Neutrophil (primary cell): ENCODE results near the gene TUBB.

Experiments
- H3K27ac ChIP-seq: fragments of 200-600 bp; sonication (generic); 2 replicates; pipeline ENCODE4 v1.5.1; 2016; ENCODE audit warnings: mild to moderate bottlenecking, moderate library complexity
- H3K27me3 ChIP-seq: fragments of 200-600 bp; sonication (generic); 2 replicates; pipeline ENCODE4 v1.6.0; 2016; ENCODE audit warnings: mild to moderate bottlenecking
- H3K36me3 ChIP-seq: fragments of 200-600 bp; sonication (generic); 2 replicates; pipeline ENCODE4 v1.5.1; 2017
- H3K4me1 ChIP-seq, 2 experiments: fragments of 200-600 bp in 1 of 2; sonication (generic) in 1 of 2; 1 replicate in 1 of 2; 2 replicates in 1 of 2; pipeline versions ENCODE4 v1.5.1 to v1.6.1; 2013 to 2016; ENCODE audit warnings: low read depth in 1 of 2, low read length in 1 of 2, mild to moderate bottlenecking in 1 of 2, moderate library complexity in 1 of 2; ENCODE audit not compliant: control insufficient read depth in 1 of 2, insufficient read depth in 1 of 2
- H3K4me3 ChIP-seq, 2 experiments: fragments of 200-600 bp in 1 of 2; sonication (generic) in 1 of 2; 1 replicate in 1 of 2; 2 replicates in 1 of 2; pipeline ENCODE4 v1.5.1; 2013 to 2016; ENCODE audit warnings: low read depth in 1 of 2, low read length in 1 of 2, mild to moderate bottlenecking in 1 of 2, moderate library complexity in 1 of 2
- H3K9me3 ChIP-seq: fragments of 200-600 bp; sonication (generic); 2 replicates; pipeline ENCODE4 v1.5.1; 2016
- TF ChIP-seq, protein P1 (sequence below): fragments of 200-600 bp; sonication (generic); IDR thresholded peaks from 2 replicates; pipeline ENCODE4 v1.5.1; 2016; ENCODE audit warnings: antibody characterized with exemption

Gene TUBB

DNA sequence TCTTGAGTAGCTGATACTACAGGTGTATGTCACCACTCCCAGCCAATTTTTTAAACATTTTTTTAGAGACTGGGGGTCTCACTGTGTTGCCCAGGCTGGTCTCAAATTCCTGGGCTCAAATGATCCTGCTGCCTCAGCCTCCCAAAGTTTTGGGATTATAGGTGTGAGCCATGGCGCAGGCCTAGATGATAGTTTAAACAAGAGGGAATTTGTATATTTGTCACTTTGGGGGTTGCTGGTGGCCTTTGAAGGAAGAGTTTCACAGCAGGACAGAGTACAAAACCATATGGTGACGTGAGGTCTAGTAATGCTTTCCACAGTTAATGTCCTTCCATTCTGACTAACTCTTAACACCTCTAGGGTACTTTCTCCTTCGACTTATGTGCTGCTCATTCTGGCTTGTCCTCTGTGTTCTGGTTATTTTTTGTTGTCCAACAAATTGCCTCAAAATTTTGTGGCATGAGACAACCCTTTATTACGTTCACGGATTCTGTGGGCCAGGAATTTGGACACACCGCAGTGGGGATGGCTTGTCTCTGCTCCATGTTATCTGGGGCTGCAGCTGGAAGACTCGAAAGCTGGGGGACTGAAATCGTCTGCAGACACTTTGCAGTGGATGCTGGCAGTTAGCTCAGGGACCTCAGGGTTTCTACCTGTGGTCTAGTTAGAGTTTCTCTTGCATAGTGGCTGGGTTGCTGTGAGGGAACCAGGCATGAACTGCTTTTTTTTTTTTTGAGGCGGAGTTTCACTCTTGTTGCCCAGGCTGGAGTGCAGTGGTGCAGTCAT, 47.2 kb downstream of the TUBB start:
- no peaks in the 10 kb centered on the region for H3K9me3 ChIP-seq
- H3K36me3 ChIP-seq: no peaks in the 10 kb centered on the region
- H3K27ac ChIP-seq: no peak overlapping the region
- H3K4me1 ChIP-seq: peaks cover 46 to 49% of the 10 kb centered on the region in 2 experiments
- H3K4me3 ChIP-seq: no peak overlapping the region
- TF ChIP-seq, protein P1, sequence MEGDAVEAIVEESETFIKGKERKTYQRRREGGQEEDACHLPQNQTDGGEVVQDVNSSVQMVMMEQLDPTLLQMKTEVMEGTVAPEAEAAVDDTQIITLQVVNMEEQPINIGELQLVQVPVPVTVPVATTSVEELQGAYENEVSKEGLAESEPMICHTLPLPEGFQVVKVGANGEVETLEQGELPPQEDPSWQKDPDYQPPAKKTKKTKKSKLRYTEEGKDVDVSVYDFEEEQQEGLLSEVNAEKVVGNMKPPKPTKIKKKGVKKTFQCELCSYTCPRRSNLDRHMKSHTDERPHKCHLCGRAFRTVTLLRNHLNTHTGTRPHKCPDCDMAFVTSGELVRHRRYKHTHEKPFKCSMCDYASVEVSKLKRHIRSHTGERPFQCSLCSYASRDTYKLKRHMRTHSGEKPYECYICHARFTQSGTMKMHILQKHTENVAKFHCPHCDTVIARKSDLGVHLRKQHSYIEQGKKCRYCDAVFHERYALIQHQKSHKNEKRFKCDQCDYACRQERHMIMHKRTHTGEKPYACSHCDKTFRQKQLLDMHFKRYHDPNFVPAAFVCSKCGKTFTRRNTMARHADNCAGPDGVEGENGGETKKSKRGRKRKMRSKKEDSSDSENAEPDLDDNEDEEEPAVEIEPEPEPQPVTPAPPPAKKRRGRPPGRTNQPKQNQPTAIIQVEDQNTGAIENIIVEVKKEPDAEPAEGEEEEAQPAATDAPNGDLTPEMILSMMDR: no peak
- H3K27me3 ChIP-seq: peaks cover 15% of the 10 kb centered on the region

GRCh38 chr6:30767944-30768301, 47.8 kb downstream of the TUBB start:
- Histone ChIP-seq H3K27ac (no peak overlapping the region), H3K4me3 (no peak overlapping the region), H3K9me3 (no peaks in the 10 kb centered on the region), H3K36me3 (no peaks in the 10 kb centered on the region), H3K4me1 (peaks cover 46 to 49% of the 10 kb centered on the region in 2 experiments), H3K27me3 (peaks cover 15% of the 10 kb centered on the region)
- TF ChIP-seq, protein P1: no peak

DNA sequence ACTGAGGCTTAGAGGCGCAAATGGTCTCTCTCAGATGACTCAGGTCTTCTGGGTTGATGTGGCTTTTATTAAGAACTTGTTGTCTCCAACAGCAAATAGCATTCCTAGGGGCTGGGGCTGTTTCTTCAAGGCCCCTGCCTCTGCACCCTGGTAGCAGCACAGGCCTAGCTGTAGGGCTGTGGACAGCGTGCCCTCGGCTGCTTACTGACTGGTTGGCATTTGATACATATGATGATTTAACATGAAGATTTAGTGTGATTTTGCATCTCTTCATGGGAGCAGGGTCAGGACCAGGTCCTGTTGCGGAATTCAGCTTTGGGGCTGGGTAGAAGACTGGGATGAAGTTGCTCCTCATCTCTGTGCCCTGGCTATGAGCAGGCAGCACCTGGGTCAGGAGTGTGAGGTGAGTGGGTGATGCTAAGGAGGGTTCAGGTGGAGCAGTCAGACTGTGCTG, 48.5 kb downstream of the TUBB start:
- no peaks in the 10 kb centered on the region for H3K36me3 ChIP-seq
- peaks cover 40 to 45% of the 10 kb centered on the region in 2 experiments for H3K4me1 ChIP-seq
- H3K27ac ChIP-seq: peak overlapping the region; percentile 69
- TF ChIP-seq, protein P1: no peak
- H3K4me3 ChIP-seq: peak overlapping the region; percentile 12 to 53
- H3K9me3 ChIP-seq: no peaks in the 10 kb centered on the region
- H3K27me3 ChIP-seq: peaks cover 12% of the 10 kb centered on the region

DNA sequence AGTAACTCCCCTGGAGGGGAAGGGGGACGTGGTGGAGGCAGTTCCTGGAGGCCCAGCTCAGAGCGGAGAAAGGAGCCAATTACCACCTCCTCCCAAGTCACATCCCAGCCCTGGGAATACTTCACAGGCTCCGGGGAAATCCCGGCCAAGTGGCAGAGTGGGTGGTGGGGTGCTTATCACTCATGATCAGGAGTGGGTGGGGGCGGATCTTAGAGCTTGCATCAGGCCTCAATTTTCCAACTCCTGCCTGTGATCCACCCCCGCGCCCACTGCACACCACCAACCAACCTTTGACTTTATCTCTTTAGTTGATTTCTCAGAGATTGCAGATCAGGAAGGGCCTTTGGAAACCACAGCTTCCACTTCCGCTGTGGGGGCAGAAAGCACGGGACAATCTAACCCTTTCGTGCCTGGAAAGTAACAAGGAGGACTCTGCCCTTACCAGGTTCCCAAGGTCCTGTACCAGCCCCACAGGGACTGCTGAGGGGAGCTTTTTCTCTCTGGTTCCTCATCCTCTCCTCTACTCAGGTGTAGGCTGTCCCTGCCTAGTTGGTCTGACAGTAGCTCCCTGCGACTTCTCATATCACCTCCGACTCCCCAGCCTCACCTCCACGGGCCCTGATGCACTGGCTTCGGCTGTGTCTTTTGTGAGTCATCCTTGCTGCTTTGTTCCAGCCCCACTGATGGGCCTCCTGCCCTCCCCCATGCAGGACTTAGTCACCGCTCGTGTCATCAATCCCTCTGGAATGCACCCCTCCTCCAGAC, 49.1 kb downstream of the TUBB start:
- Histone ChIP-seq H3K36me3 (no peaks in the 10 kb centered on the region), H3K4me1 (peaks cover 35 to 39% of the 10 kb centered on the region in 2 experiments), H3K9me3 (no peaks in the 10 kb centered on the region), H3K27me3 (peaks cover 8% of the 10 kb centered on the region), H3K4me3 (peak overlapping the region; percentile 12 to 53), H3K27ac (peak overlapping the region; percentile 69)
- TF ChIP-seq, protein P1: no peak

DNA sequence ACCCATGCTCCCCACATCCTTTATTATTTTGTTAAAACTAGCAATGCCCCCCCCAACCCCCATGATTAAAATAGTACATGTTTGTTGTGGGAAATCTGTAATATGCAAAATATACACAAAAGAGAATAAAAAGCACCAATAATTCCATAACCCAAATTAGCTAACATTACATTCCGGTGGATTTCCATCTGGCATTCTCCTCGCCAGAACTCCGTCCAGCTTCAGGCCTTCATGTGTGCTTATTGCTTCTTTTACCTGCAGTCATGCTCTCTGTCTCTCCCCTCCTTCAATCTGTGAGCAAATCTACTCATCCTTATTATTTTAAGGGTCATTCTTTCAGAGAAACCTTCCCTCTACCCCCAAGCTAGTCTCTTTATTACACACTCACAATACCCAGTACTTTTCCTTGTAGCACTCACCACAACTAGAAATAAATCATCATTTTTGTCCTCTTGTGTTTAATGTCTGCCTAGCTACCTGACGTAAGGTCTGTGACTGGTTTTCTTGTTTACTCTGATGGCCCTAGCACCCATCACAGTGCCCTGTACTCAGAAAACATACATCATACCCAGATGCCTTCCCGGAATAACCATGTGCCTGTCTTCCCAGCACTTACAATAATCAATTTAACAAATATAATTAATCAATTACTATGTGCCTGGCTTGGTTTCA, 49.8 kb downstream of the TUBB start:
- Histone ChIP-seq H3K36me3 (no peaks in the 10 kb centered on the region), H3K9me3 (no peaks in the 10 kb centered on the region), H3K4me3 (peak overlapping the region in 1 of 2 experiments; percentile 53), H3K4me1 (peaks cover 29 to 32% of the 10 kb centered on the region in 2 experiments), H3K27me3 (peaks cover 3% of the 10 kb centered on the region), H3K27ac (peak overlapping the region; percentile 69)
- TF ChIP-seq, protein P1: no peak
